Hypothalamus (tissue), 51 donors: ENCODE results near the gene SASH1.

Experiments
- DNase-seq, 51 donors: peaks; one replicate each; lab custom pipeline; 2025; lab: John Stamatoyannopoulos, UW

The SASH1 gene

GRCh38 chr6:148342350-148343046 lies at the start of gene SASH1:
Gene SASH1, plus strand, starts transcription at chr6:148342838. Its CDS starts 230 bp downstream, at chr6:148343068.
- peak in 50 of 51 donors; percentile 31 to 95 (median 72) for DNase-seq

- peak in 28 of 51 donors; percentile 10 to 76 (median 42) for DNase-seq
Observed at GRCh38 chr6:148293181-148293995, 49.2 kb upstream of the SASH1 start.

GRCh38 chr6:148294059-148294458 lies 48.6 kb upstream of the SASH1 start:
- peak in 10 of 51 donors; percentile 5 to 41 (median 22) for DNase-seq

- peak in 7 of 51 donors; percentile 16 to 46 (median 21) for DNase-seq
Observed at GRCh38 chr6:148295261-148295887, 47.3 kb upstream of the SASH1 start.

GRCh38 chr6:148296771-148297170 lies 45.9 kb upstream of the SASH1 start:
- no peak for DNase-seq

- no peak for DNase-seq
Observed at GRCh38 chr6:148298683-148299082, 44.0 kb upstream of the SASH1 start.

- no peak for DNase-seq
Observed at GRCh38 chr6:148303616-148304015, 39.0 kb upstream of the SASH1 start.

- no peak for DNase-seq
Observed at GRCh38 chr6:148304976-148305375, 37.7 kb upstream of the SASH1 start.

GRCh38 chr6:148306286-148306685 lies 36.4 kb upstream of the SASH1 start:
- no peak for DNase-seq

- DNase-seq, result no peak
Observed at GRCh38 chr6:148307405-148307804, 35.2 kb upstream of the SASH1 start.

GRCh38 chr6:148309301-148309700 lies 33.3 kb upstream of the SASH1 start:
- DNase-seq, result no peak

GRCh38 chr6:148311966-148312669 lies 30.5 kb upstream of the SASH1 start:
- DNase-seq, result no peak

GRCh38 chr6:148313488-148313887 lies 29.1 kb upstream of the SASH1 start:
- DNase-seq, result no peak

- DNase-seq, result peak in 5 of 51 donors; percentile 18 to 37 (median 23)
Observed at GRCh38 chr6:148316308-148316707, 26.3 kb upstream of the SASH1 start.

GRCh38 chr6:148317051-148317450 lies 25.6 kb upstream of the SASH1 start:
- no peak for DNase-seq

GRCh38 chr6:148317739-148318138 lies 24.9 kb upstream of the SASH1 start:
- no peak for DNase-seq

GRCh38 chr6:148322704-148323103 lies 19.9 kb upstream of the SASH1 start:
- DNase-seq, result no peak

GRCh38 chr6:148323344-148323743 lies 19.3 kb upstream of the SASH1 start:
- no peak for DNase-seq

GRCh38 chr6:148324297-148324985 lies 18.2 kb upstream of the SASH1 start:
- DNase-seq, result no peak
